GM12878 (cell line): ENCODE measurements around the gene FMN2. TPM values are rescaled to one million over a fixed set of nuclear protein-coding genes. Genes with fewer than 3 reads are reported as not detected.
"Not testable (repeated sequence)": the region's sequence is repeated elsewhere in the genome, so short reads cannot be mapped to it uniquely, and the experiment has no call there.

Source experiments
- ATAC-seq: fragments of 200-7000 bp; cut with Tn5 transposase; 3 replicates; pipeline ENCODE4 v1.9.1; 2020; ENCODE audit warnings: mild to moderate bottlenecking, moderate library complexity
- BruUV-seq: library from RNA; stranded (reverse); fragments of 400-500 nt; replicated peaks from 2 replicates; lab custom pipeline; 2021; lab: Mats Ljungman, UMichigan
- CTCF ChIA-PET: fragments of 300-600 bp; sonication (Branson Sonifier 250); formaldehyde crosslinking; extraction: SDS; loops from one replicate; lab custom pipeline; 2021; ENCODE audit warnings: inconsistent platforms; lab: Yijun Ruan, JAX
- POLR2A ChIA-PET: fragments of 350-600 bp; formaldehyde crosslinking; extraction: SDS; loops from one replicate; lab custom pipeline; 2021; ENCODE audit warnings: inconsistent platforms; lab: Charles Lee
- RAD21 ChIA-PET: fragments of 300-600 bp; sonication (Branson Sonifier 250); formaldehyde crosslinking; loops from one replicate; lab custom pipeline; 2023; ENCODE audit warnings: antibody characterized with exemption; ENCODE audit not compliant: unreplicated experiment; lab: Charles Lee
- SMC1A ChIA-PET: fragments of 300-600 bp; sonication (Branson Sonifier 250); formaldehyde crosslinking; loops from one replicate; lab custom pipeline; 2023; ENCODE audit not compliant: unreplicated experiment, uncharacterized antibody; lab: Charles Lee
- DNase-seq: peaks from one replicate; pipeline ENCODE4 v3.0.0-alpha.2; 2011; ENCODE audit warnings: low read depth, low spot score
- FAIRE-seq: peaks from 3 replicates; lab custom pipeline; 2011; peaks lifted over from hg19 to GRCh38; lab: Jason Lieb, UNC
- H2AFZ ChIP-seq: 2 replicates; pipeline ENCODE4 v1.6.0; 2011; ENCODE audit warnings: low read depth, low read length, control low read depth; ENCODE audit not compliant: control insufficient read depth
- H3K27ac ChIP-seq: 2 replicates; pipeline ENCODE4 v1.5.1; 2011; ENCODE audit warnings: control low read depth; ENCODE audit not compliant: control insufficient read depth, insufficient read depth
- H3K27me3 ChIP-seq, 2 experiments: replicated peaks in 1 of 2; 2 replicates each; pipeline versions ENCODE4 v1.6.0 to v1.6.1; 2011; ENCODE audit warnings: low read length in 1 of 2; ENCODE audit not compliant: control insufficient read depth in 2 of 2, insufficient read depth in 2 of 2
- H3K36me3 ChIP-seq, 2 experiments: 2 replicates each; pipeline ENCODE4 v1.5.1; 2011; ENCODE audit warnings: low read length in 1 of 2; ENCODE audit not compliant: control insufficient read depth in 2 of 2, insufficient read depth in 2 of 2
- H3K4me1 ChIP-seq: 2 replicates; pipeline ENCODE4 v1.6.1; 2011; ENCODE audit warnings: mild to moderate bottlenecking, low read length, moderate library complexity, mixed read lengths; ENCODE audit not compliant: control insufficient read depth, insufficient read depth
- H3K4me2 ChIP-seq: 2 replicates; pipeline ENCODE4 v1.6.0; 2011; ENCODE audit warnings: control low read depth; ENCODE audit not compliant: control insufficient read depth, insufficient read depth
- H3K4me3 ChIP-seq: fragments of 200-600 bp; sonication (generic); 2 replicates; pipeline ENCODE4 v1.5.1; 2016
- H3K79me2 ChIP-seq: 2 replicates; pipeline ENCODE4 v1.6.0; 2011; ENCODE audit warnings: low read length; ENCODE audit not compliant: control insufficient read depth, insufficient read depth
- H3K9ac ChIP-seq: 2 replicates; pipeline ENCODE4 v1.8.0; 2011; ENCODE audit warnings: low read length, control low read depth, mixed read lengths; ENCODE audit not compliant: control insufficient read depth, insufficient read depth
- H3K9me3 ChIP-seq: replicated peaks from 3 replicates; pipeline ENCODE4 v1.5.1; 2011; ENCODE audit warnings: mild to moderate bottlenecking, low read length; ENCODE audit not compliant: control insufficient read depth, insufficient read depth
- H4K20me1 ChIP-seq: 2 replicates; pipeline ENCODE4 v1.6.0; 2011; ENCODE audit not compliant: control insufficient read depth, insufficient read depth
- KDM1A ChIP-seq: fragments of 200-600 bp; sonication (generic); IDR thresholded peaks from 2 replicates; pipeline ENCODE4 v1.6.1; 2016; ENCODE audit warnings: borderline replicate concordance
- KLF5 ChIP-seq: fragments of 450-650 bp; IDR thresholded peaks from 2 replicates; pipeline ENCODE4 v1.6.1; 2014; ENCODE audit warnings: mild to moderate bottlenecking; ENCODE audit not compliant: partially characterized antibody
- MEF2B ChIP-seq: fragments of 450-650 bp; IDR thresholded peaks from 2 replicates; pipeline ENCODE4 v1.6.1; 2018; ENCODE audit warnings: mild to moderate bottlenecking, moderate library complexity; ENCODE audit not compliant: partially characterized antibody, poor library complexity, severe bottlenecking
- MXI1 ChIP-seq: fragments of 150-350 bp; IDR thresholded peaks from 2 replicates; pipeline ENCODE4 v1.6.1; 2011; ENCODE audit warnings: low read depth, mild to moderate bottlenecking, inconsistent platforms, low read length, improper control_type of control experiment
- NBN ChIP-seq: fragments of 450-650 bp; IDR thresholded peaks from 2 replicates; pipeline ENCODE4 v1.6.1; 2016
- NFYB ChIP-seq: IDR thresholded peaks from 2 replicates; pipeline ENCODE4 v1.6.1; 2011; ENCODE audit warnings: low read depth, mild to moderate bottlenecking, low read length, improper control_type of control experiment, moderate library complexity; ENCODE audit not compliant: insufficient read depth
- PAX5 ChIP-seq: IDR thresholded peaks from 2 replicates; pipeline ENCODE4 v1.6.1; 2011; ENCODE audit warnings: low read depth, low read length, borderline replicate concordance
- PAX8 ChIP-seq: fragments of 450-650 bp; IDR thresholded peaks from 2 replicates; pipeline ENCODE4 v1.6.1; 2017; ENCODE audit warnings: mild to moderate bottlenecking, moderate library complexity
- SMARCA5 ChIP-seq: fragments of 450-650 bp; IDR thresholded peaks from 2 replicates; pipeline ENCODE4 v1.6.1; 2017; ENCODE audit warnings: mild to moderate bottlenecking
- YBX1 ChIP-seq: fragments of 450-650 bp; IDR thresholded peaks from 2 replicates; pipeline ENCODE4 v1.6.1; 2016; ENCODE audit warnings: antibody characterized with exemption
- ZZZ3 ChIP-seq: IDR thresholded peaks from 2 replicates; pipeline ENCODE4 v1.6.1; 2011; ENCODE audit warnings: low read depth; ENCODE audit not compliant: control insufficient read depth, insufficient read length
- WGBS: methylation state at CpG from one replicate; pipeline ENCODE4 v1.1.6; 2016; ENCODE audit warnings: low lambda C conversion rate; ENCODE audit not compliant: insufficient replicate concordance, insufficient coverage; ENCODE audit errors: missing lambda C conversion rate; 5-methylcytosine and 5-hydroxymethylcytosine counted together
- in situ Hi-C: fragments of 300-500 bp; cut with MboI; formaldehyde crosslinking; loops from 9 replicates; pipeline ENCODE4 v1.14.3; 2018; ENCODE audit warnings: mixed read lengths
- intact Hi-C: fragments of 100-400 bp; cut with micrococcal nuclease; formaldehyde crosslinking; loops from one replicate; pipeline ENCODE4 v1.14.2; 2022; ENCODE audit not compliant: unreplicated experiment
- polyA plus RNA-seq, 11 experiments: library from polyadenylated mRNA; depleted of rRNA in 4 of 11; unstranded in 6 of 11; stranded (reverse) in 5 of 11; fragments of >200 nt; fragmentation: Nextera tagmentation in 4 of 11; fragmentation: Illumina TruSeq in 1 of 11; extraction: Ambion mirVana in 4 of 11; extraction: Trizol in 1 of 11; gene quantifications; 1 replicate in 1 of 11; 2 replicates in 10 of 11; pipeline versions ENCODE4 v1.2.1 to v1.2.3, GENCODE V29; 2011 to 2016; ENCODE audit warnings: inconsistent platforms in 2 of 11, missing spikeins in 2 of 11, low read depth in 1 of 11
- total RNA-seq, 4 experiments: library from RNA; depleted of rRNA in 3 of 4; stranded (reverse); fragments of >200 nt in 3 of 4; fragmentation: Illumina TruSeq in 1 of 4; extraction: Trizol in 1 of 4; gene quantifications; 2 replicates each; pipeline versions ENCODE4 v1.2.1 to v1.2.3, GENCODE V29; 2013 to 2021
- TF ChIP-seq, protein P1 (sequence below): IDR thresholded peaks from 2 replicates; pipeline ENCODE4 v1.6.1; 2011; ENCODE audit warnings: borderline replicate concordance, low read depth, mild to moderate bottlenecking, moderate library complexity, mixed read lengths, low read length; ENCODE audit not compliant: insufficient read depth; ENCODE audit errors: extremely low read length
- TF ChIP-seq, protein P2 (sequence below): fragments of 450-650 bp; IDR thresholded peaks from 2 replicates; pipeline ENCODE4 v1.6.1; 2018; ENCODE audit warnings: borderline replicate concordance, mild to moderate bottlenecking; ENCODE audit not compliant: partially characterized antibody
- TF ChIP-seq, protein P3 (sequence below): IDR thresholded peaks from 2 replicates; pipeline ENCODE4 v1.6.1; 2012; ENCODE audit warnings: low read depth, low read length, improper control_type of control experiment

Gene FMN2
- total and polyA plus RNA-seq, 10 of the 15 experiments (the other 5 are each of a cell fraction or from before 2014, with no cell fraction given) = 0.60 TPM; not detected in 9

DNA sequence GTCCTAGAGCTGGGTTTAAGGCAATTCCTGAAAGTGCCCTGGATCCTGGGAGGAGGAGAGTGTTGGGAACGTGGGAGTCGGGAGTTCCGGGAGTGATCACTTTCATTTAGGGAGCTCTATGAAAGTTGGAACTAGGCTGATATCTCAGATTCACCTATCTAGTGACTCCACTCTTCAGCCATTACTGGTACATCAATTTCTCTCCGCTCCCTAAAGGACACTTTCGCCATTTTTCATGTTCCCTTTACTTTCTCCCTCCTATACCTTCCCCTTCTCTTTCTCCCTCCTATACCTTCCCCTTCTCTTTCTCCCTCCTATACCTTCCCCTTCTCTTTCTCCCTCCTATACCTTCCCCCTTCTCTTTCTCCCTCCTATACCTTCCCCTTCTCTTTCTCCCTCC, 93.0 kb downstream of the FMN2 start:
- BruUV-seq, H3K79me2 ChIP-seq, H3K9ac ChIP-seq, H4K20me1 ChIP-seq, H3K27ac ChIP-seq, intact Hi-C loops, POLR2A ChIA-PET, ATAC-seq, in situ Hi-C loops, H3K9me3 ChIP-seq, H3K4me1 ChIP-seq, H3K4me2 ChIP-seq, FAIRE-seq, H3K4me3 ChIP-seq, DNase-seq, H3K27me3 ChIP-seq, H2AFZ ChIP-seq, SMC1A ChIA-PET, H3K36me3 ChIP-seq, CTCF ChIA-PET, RAD21 ChIA-PET: not testable (repeated sequence)
- 64% methylated on average over 5 of the region's 5 CpGs for WGBS

DNA sequence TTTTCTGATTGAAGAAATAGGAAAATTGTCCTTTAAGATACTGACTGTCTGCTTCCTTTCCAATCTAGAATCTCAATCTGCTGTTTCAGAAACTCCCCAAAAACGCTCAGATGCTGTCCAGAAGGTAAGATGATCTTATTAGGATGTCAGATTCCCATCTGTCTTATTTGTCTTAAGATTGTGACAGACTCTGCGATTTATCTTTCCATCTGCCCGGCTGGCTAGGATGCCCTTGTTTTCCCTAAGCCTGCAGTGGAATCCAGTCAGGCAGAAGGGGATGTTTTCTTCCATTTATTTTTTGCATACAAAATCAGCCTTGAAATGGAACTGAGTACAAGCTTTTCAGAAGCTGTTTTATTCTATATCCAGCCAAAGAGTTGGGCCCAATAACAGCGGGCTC, 96.5 kb downstream of the FMN2 start:
- Histone ChIP-seq H4K20me1 (no peaks in the 10 kb centered on the region), H3K4me2 (no peak overlapping the region), H3K36me3 (no peaks in the 10 kb centered on the region), H3K27me3 (no peaks in the 10 kb centered on the region), H3K27ac (no peak overlapping the region), H3K79me2 (no peaks in the 10 kb centered on the region), H3K4me3 (no peak overlapping the region), H3K4me1 (no peaks in the 10 kb centered on the region), H2AFZ (no peak overlapping the region), H3K9ac (no peak overlapping the region), H3K9me3 (no peaks in the 10 kb centered on the region)
- POLR2A ChIA-PET = no interaction called here
- DNase-seq = no peak
- ATAC-seq = no peak
- BruUV-seq = no TSS peak
- no peak for FAIRE-seq
- intact Hi-C loops (no loop called here), in situ Hi-C loops (no loop called here)
- SMC1A ChIA-PET = interaction anchor here (1.3 to 2.2 kb wide), 2 partner anchors 10 to 161 kb away, joined by 4 to 5 read pairs; no protein-coding TSS in a partner anchor
- RAD21 ChIA-PET = no interaction called here
- CTCF ChIA-PET = interaction anchor here (1.5 to 2.1 kb wide), 6 partner anchors 10 to 161 kb away, joined by 3 to 9 read pairs (median 5); no protein-coding TSS in a partner anchor
- 46% methylated on average over 4 of the region's 4 CpGs for WGBS
- no peak for TF ChIP-seq PAX5
- no peak for TF ChIP-seq MXI1
- TF ChIP-seq, protein P1, sequence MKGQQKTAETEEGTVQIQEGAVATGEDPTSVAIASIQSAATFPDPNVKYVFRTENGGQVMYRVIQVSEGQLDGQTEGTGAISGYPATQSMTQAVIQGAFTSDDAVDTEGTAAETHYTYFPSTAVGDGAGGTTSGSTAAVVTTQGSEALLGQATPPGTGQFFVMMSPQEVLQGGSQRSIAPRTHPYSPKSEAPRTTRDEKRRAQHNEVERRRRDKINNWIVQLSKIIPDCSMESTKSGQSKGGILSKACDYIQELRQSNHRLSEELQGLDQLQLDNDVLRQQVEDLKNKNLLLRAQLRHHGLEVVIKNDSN = no peak
- TF ChIP-seq ZZZ3 = no peak
- TF ChIP-seq, protein P2, sequence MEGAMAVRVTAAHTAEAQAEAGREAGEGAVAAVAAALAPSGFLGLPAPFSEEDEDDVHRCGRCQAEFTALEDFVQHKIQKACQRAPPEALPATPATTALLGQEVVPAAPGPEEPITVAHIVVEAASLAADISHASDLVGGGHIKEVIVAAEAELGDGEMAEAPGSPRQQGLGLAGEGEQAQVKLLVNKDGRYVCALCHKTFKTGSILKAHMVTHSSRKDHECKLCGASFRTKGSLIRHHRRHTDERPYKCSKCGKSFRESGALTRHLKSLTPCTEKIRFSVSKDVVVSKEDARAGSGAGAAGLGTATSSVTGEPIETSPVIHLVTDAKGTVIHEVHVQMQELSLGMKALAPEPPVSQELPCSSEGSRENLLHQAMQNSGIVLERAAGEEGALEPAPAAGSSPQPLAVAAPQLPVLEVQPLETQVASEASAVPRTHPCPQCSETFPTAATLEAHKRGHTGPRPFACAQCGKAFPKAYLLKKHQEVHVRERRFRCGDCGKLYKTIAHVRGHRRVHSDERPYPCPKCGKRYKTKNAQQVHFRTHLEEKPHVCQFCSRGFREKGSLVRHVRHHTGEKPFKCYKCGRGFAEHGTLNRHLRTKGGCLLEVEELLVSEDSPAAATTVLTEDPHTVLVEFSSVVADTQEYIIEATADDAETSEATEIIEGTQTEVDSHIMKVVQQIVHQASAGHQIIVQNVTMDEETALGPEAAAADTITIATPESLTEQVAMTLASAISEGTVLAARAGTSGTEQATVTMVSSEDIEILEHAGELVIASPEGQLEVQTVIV = no peak
- TF ChIP-seq YBX1 = no peak
- no peak for TF ChIP-seq KDM1A
- no peak for TF ChIP-seq NBN
- no peak for TF ChIP-seq NFYB
- TF ChIP-seq SMARCA5 = no peak
- TF ChIP-seq, protein P3, sequence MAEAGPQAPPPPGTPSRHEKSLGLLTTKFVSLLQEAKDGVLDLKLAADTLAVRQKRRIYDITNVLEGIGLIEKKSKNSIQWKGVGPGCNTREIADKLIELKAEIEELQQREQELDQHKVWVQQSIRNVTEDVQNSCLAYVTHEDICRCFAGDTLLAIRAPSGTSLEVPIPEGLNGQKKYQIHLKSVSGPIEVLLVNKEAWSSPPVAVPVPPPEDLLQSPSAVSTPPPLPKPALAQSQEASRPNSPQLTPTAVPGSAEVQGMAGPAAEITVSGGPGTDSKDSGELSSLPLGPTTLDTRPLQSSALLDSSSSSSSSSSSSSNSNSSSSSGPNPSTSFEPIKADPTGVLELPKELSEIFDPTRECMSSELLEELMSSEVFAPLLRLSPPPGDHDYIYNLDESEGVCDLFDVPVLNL = no peak
- no peak for TF ChIP-seq KLF5
- no peak for TF ChIP-seq MEF2B
- TF ChIP-seq PAX8 = no peak
